ENCODE results near the gene CAMK2B.

The CAMK2B gene

DNA sequence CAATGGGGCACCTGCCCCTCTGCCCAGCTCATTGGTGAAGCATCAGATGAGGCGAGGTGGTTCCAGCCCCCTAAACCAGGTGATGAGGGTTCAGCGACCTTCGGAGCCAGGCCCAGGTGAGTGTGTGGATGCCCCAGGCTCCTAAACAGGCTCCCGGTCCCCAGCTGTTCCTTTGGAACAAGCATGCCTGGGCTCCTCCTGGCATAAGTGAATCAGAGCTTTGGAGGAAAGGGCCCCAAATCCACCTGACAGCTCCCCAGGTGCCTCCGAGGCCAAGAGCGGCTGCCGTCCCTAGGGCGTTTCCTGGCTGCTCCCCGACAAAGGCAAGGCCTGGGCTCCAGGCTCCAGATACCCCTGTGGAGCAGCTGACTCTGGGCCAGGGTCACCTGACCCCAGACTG, 63.4 kb downstream of the CAMK2B start:
- ATAC-seq (ENCODE audit: insufficient read depth, low read depth) (no peak), DNase-seq (no peak)
- Histone ChIP-seq H3K79me2 (ENCODE audit: insufficient read depth, low read length) (no peaks in the 10 kb centered on the region), H3K4me1 (ENCODE audit: insufficient read depth, low read length) (no peaks in the 10 kb centered on the region), H3K9me3 (ENCODE audit: insufficient read depth, low read length, severe bottlenecking) (no peaks in the 10 kb centered on the region), H3K9ac (ENCODE audit: low read depth, low read length) (no peak overlapping the region), H4K20me1 (ENCODE audit: insufficient read depth, low read length) (no peaks in the 10 kb centered on the region), H3K36me3 (ENCODE audit: insufficient read depth, low read length) (no peaks in the 10 kb centered on the region), H3K27me3 (ENCODE audit: insufficient read depth, low read length, poor library complexity) (peaks cover 25% of the 10 kb centered on the region), H3K4me3 (ENCODE audit: low read depth in 1 of 2, low read length in 2 of 2) (no peak overlapping the region), H3K4me2 (ENCODE audit: insufficient read depth, low read length) (no peak overlapping the region), H2AFZ (ENCODE audit: low read depth, low read length) (no peak overlapping the region), H3K27ac (ENCODE audit: low read length) (no peak overlapping the region)
- no peak for TF ChIP-seq EZH2 (IDR thresholded peaks at IDR 0.05; ENCODE audit: borderline replicate concordance, low read depth, low read length, severe bottlenecking)
- TF ChIP-seq, protein P1, sequence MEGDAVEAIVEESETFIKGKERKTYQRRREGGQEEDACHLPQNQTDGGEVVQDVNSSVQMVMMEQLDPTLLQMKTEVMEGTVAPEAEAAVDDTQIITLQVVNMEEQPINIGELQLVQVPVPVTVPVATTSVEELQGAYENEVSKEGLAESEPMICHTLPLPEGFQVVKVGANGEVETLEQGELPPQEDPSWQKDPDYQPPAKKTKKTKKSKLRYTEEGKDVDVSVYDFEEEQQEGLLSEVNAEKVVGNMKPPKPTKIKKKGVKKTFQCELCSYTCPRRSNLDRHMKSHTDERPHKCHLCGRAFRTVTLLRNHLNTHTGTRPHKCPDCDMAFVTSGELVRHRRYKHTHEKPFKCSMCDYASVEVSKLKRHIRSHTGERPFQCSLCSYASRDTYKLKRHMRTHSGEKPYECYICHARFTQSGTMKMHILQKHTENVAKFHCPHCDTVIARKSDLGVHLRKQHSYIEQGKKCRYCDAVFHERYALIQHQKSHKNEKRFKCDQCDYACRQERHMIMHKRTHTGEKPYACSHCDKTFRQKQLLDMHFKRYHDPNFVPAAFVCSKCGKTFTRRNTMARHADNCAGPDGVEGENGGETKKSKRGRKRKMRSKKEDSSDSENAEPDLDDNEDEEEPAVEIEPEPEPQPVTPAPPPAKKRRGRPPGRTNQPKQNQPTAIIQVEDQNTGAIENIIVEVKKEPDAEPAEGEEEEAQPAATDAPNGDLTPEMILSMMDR (IDR thresholded peaks at IDR 0.05; ENCODE audit: borderline replicate concordance, extremely low read depth, low read length, poor library complexity, severe bottlenecking): no peak

DNA sequence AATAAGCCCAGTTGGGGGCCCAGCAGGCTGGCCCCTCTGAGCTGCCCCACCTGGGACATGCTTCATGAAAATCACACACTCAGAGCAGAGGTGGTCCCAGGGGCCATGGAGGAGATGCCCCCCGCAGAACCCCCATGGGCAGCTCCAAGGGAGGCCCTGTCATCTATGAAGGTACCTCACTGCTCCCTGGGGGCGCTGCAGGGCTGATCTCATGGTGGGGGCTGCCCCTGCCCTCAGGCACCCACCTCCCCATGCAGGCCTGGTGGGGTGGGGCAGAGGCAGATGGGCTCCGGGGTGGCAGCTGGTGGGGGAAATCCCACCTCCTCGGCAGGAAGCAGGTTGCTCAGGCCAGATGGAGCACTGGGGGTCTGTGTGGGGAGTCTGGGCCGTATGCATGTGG, 64.2 kb downstream of the CAMK2B start:
- H3K27me3 ChIP-seq (ENCODE audit: insufficient read depth, low read length, poor library complexity): peaks cover 19% of the 10 kb centered on the region

DNA sequence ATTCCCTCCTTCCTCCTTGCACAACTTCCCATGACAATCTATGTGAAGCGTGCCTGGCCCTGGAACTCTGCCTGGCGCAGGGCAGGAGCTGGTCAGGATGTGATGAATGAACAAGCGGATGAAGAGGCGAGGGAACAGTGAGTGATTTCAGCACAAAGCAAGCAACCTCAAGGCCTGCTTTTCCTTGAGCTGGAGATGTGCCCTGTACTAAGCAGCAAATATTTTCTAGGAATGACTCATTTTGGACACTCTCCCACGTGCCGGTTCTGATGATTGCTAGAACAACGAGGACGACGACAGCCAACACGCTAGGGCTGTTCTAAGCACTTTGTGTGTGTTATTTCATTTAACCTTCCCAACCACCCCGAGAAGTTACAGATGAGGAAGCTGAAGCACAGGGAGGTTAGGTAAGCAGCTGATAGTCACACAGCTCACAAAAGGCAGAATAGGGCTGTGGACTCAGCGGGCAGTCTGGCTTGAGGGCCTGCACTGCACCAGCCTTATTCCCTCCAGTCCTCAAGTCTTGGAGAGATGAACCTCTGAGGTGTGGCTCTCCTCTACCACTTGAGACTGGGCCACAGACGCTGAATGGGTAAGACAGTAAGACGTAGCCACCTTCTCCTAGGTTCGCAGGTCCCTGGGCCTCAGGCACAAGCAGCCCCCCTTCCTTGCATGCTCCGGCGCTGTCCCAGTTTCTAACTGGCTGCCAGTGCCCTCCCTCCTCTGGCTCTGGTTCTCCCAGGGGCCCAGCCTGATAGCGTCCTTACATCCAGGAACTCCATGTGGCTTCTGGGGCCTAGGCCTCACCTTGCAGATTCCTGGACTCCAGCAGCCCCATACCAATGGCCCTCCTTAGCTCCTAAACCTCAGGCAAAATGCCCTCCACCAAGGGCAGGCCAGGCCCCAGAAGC, 65.6 kb downstream of the CAMK2B start:
- ATAC-seq (ENCODE audit: insufficient read depth, low read depth) (no peak), DNase-seq (no peak)
- H3K4me1 ChIP-seq (ENCODE audit: insufficient read depth, low read length): no peaks in the 10 kb centered on the region
- H3K4me2 ChIP-seq (ENCODE audit: insufficient read depth, low read length): no peak overlapping the region
- no peaks in the 10 kb centered on the region for H3K36me3 ChIP-seq (ENCODE audit: insufficient read depth, low read length)
- no peaks in the 10 kb centered on the region for H4K20me1 ChIP-seq (ENCODE audit: insufficient read depth, low read length)
- H3K27me3 ChIP-seq (ENCODE audit: insufficient read depth, low read length, poor library complexity): peaks cover 12% of the 10 kb centered on the region
- H2AFZ ChIP-seq (ENCODE audit: low read depth, low read length): no peak overlapping the region
- no peaks in the 10 kb centered on the region for H3K9me3 ChIP-seq (ENCODE audit: insufficient read depth, low read length, severe bottlenecking)
- H3K79me2 ChIP-seq (ENCODE audit: insufficient read depth, low read length): no peaks in the 10 kb centered on the region
- H3K9ac ChIP-seq (ENCODE audit: low read depth, low read length): no peak overlapping the region
- no peak for TF ChIP-seq EZH2 (IDR thresholded peaks at IDR 0.05; ENCODE audit: borderline replicate concordance, low read depth, low read length, severe bottlenecking)
- TF ChIP-seq, protein P1 (IDR thresholded peaks at IDR 0.05; ENCODE audit: borderline replicate concordance, extremely low read depth, low read length, poor library complexity, severe bottlenecking): no peak
- no peak overlapping the region for H3K4me3 ChIP-seq (ENCODE audit: low read depth in 1 of 2, low read length in 2 of 2)
- no peak overlapping the region for H3K27ac ChIP-seq (ENCODE audit: low read length)

More for the DNA sequence above, 64.2 kb downstream of the CAMK2B start:
- DNase-seq (no peak), ATAC-seq (ENCODE audit: insufficient read depth, low read depth) (peak; percentile 43; the same call in 2 of the 3 replicates)
- H3K9me3 ChIP-seq (ENCODE audit: insufficient read depth, low read length, severe bottlenecking): no peaks in the 10 kb centered on the region
- no peaks in the 10 kb centered on the region for H3K79me2 ChIP-seq (ENCODE audit: insufficient read depth, low read length)
- no peak overlapping the region for H3K27ac ChIP-seq (ENCODE audit: low read length)
- no peaks in the 10 kb centered on the region for H3K36me3 ChIP-seq (ENCODE audit: insufficient read depth, low read length)
- H4K20me1 ChIP-seq (ENCODE audit: insufficient read depth, low read length): no peaks in the 10 kb centered on the region
- TF ChIP-seq EZH2 (IDR thresholded peaks at IDR 0.05; ENCODE audit: borderline replicate concordance, low read depth, low read length, severe bottlenecking): no peak
- TF ChIP-seq, protein P1 (IDR thresholded peaks at IDR 0.05; ENCODE audit: borderline replicate concordance, extremely low read depth, low read length, poor library complexity, severe bottlenecking): no peak
- H3K9ac ChIP-seq (ENCODE audit: low read depth, low read length): no peak overlapping the region
- H2AFZ ChIP-seq (ENCODE audit: low read depth, low read length): no peak overlapping the region
- no peak overlapping the region for H3K4me3 ChIP-seq (ENCODE audit: low read depth in 1 of 2, low read length in 2 of 2)
- H3K4me1 ChIP-seq (ENCODE audit: insufficient read depth, low read length): no peaks in the 10 kb centered on the region
- no peak overlapping the region for H3K4me2 ChIP-seq (ENCODE audit: insufficient read depth, low read length)
